ENCODE results near the gene ANGPTL1. TPM values are rescaled to one million over a fixed set of nuclear protein-coding genes. Genes with fewer than 3 reads are reported as not detected.

Gene ANGPTL1
- total RNA-seq, 1 donor from 2014 or later = not detected

GRCh38 chr1:178885869-178886268 lies 15.0 kb upstream of the ANGPTL1 start:
- no peaks in the 10 kb centered on the region for H3K9me3 Mint-ChIP-seq
- H3K27ac Mint-ChIP-seq = no peak overlapping the region
- Histone ChIP-seq H3K27me3 (no peaks in the 10 kb centered on the region), H3K4me3 (no peak overlapping the region), H3K4me2 (no peak overlapping the region), H3K79me2 (ENCODE audit: low read depth) (no peaks in the 10 kb centered on the region), H3K9ac (no peak overlapping the region), H3K9me3 (ENCODE audit: low read depth) (no peaks in the 10 kb centered on the region), H3K36me3 (peaks cover 9% of the 10 kb centered on the region), H3K4me1 (no peaks in the 10 kb centered on the region), H3F3A (ENCODE audit: low read depth) (no peaks in the 10 kb centered on the region), H4K20me1 (ENCODE audit: low read depth) (no peaks in the 10 kb centered on the region), H2AFZ (replicated peaks) (no peak overlapping the region), H3K27ac (no peak overlapping the region)
- H3K4me1 Mint-ChIP-seq = no peaks in the 10 kb centered on the region
- DNase-seq (ENCODE audit: low spot score) = no peak
- peaks cover 12% of the 10 kb centered on the region for H3K36me3 Mint-ChIP-seq
- H3K27me3 Mint-ChIP-seq (ENCODE audit: insufficient read depth, low read depth) = no peaks in the 10 kb centered on the region
- TF ChIP-seq EZH2phosphoT487 (IDR thresholded peaks at IDR 0.05) (no peak), EZH2 (IDR thresholded peaks at IDR 0.05) (no peak)
- TF ChIP-seq, protein P1, sequence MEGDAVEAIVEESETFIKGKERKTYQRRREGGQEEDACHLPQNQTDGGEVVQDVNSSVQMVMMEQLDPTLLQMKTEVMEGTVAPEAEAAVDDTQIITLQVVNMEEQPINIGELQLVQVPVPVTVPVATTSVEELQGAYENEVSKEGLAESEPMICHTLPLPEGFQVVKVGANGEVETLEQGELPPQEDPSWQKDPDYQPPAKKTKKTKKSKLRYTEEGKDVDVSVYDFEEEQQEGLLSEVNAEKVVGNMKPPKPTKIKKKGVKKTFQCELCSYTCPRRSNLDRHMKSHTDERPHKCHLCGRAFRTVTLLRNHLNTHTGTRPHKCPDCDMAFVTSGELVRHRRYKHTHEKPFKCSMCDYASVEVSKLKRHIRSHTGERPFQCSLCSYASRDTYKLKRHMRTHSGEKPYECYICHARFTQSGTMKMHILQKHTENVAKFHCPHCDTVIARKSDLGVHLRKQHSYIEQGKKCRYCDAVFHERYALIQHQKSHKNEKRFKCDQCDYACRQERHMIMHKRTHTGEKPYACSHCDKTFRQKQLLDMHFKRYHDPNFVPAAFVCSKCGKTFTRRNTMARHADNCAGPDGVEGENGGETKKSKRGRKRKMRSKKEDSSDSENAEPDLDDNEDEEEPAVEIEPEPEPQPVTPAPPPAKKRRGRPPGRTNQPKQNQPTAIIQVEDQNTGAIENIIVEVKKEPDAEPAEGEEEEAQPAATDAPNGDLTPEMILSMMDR (IDR thresholded peaks at IDR 0.05) = no peak
- H3K4me3 Mint-ChIP-seq = no peak overlapping the region

DNA sequence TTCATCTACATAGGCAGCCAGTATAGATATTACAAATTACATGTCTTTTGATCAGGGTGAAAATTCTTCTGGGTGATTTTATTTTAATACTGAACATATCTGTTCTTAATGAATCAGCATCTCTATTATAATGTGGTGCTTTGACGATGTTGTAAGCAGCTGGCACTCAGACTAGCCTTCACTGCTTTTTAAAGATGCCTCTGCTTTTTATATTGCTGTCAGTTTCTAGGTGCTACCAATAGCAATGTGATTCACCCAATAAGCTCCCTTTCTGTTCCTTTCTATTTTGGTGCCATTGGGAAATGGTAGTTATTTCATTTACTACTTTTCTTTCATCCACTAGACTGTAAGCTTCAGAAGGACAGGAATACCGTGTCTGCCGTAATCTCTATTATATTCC lies 11.1 kb upstream of the ANGPTL1 start:
- no peak overlapping the region for H3K27ac Mint-ChIP-seq

DNA sequence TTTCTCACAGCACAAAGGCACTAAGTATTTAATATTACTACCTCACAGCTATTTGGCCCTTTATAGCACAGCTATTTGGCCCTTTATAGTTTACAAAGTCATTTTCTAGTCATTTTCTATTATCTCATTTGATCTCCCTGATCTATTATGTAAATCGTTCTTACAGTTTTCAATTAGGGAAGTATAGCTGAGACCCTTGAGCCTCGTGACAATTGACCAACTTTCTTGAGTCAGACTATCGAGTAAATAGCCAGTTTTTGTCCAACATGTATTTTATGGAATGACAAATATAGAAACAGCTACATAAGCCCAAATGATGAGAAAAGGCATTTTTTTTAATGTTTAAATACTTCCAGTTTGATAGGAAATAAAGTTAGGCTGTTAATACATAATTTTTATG lies 7.0 kb upstream of the ANGPTL1 start:
- H3K9me3 Mint-ChIP-seq = no peaks in the 10 kb centered on the region

More for the DNA sequence above, 11.1 kb upstream of the ANGPTL1 start:
- H3K79me2 ChIP-seq (ENCODE audit: low read depth) = no peaks in the 10 kb centered on the region
- H3K27ac ChIP-seq = no peak overlapping the region
- H3K4me1 Mint-ChIP-seq = no peaks in the 10 kb centered on the region
- H2AFZ ChIP-seq (replicated peaks) = no peak overlapping the region
- H3K9ac ChIP-seq = no peak overlapping the region
- peaks cover 3% of the 10 kb centered on the region for H3K36me3 ChIP-seq
- no peak for DNase-seq (ENCODE audit: low spot score)
- no peaks in the 10 kb centered on the region for H4K20me1 ChIP-seq (ENCODE audit: low read depth)
- no peaks in the 10 kb centered on the region for H3K9me3 Mint-ChIP-seq
- H3F3A ChIP-seq (ENCODE audit: low read depth) = no peaks in the 10 kb centered on the region
- H3K27me3 Mint-ChIP-seq (ENCODE audit: insufficient read depth, low read depth) = no peaks in the 10 kb centered on the region
- H3K4me3 Mint-ChIP-seq = no peak overlapping the region
- no peak overlapping the region for H3K4me2 ChIP-seq
- no peak overlapping the region for H3K4me3 ChIP-seq
- H3K27me3 ChIP-seq = no peaks in the 10 kb centered on the region
- H3K9me3 ChIP-seq (ENCODE audit: low read depth) = no peaks in the 10 kb centered on the region
- peaks cover 12% of the 10 kb centered on the region for H3K36me3 Mint-ChIP-seq
- H3K4me1 ChIP-seq = no peaks in the 10 kb centered on the region
- TF ChIP-seq EZH2phosphoT487 (IDR thresholded peaks at IDR 0.05) (no peak), EZH2 (IDR thresholded peaks at IDR 0.05) (no peak)
- TF ChIP-seq, protein P1 (IDR thresholded peaks at IDR 0.05) = no peak

More for the DNA sequence above, 7.0 kb upstream of the ANGPTL1 start:
- Histone ChIP-seq H3K27ac (no peak overlapping the region), H3K27me3 (no peaks in the 10 kb centered on the region), H3K4me1 (no peaks in the 10 kb centered on the region), H3K4me2 (no peak overlapping the region), H3K79me2 (ENCODE audit: low read depth) (no peaks in the 10 kb centered on the region), H3F3A (ENCODE audit: low read depth) (no peaks in the 10 kb centered on the region), H3K9ac (no peak overlapping the region), H3K36me3 (no peaks in the 10 kb centered on the region), H2AFZ (replicated peaks) (no peak overlapping the region), H3K4me3 (no peak overlapping the region), H3K9me3 (ENCODE audit: low read depth) (no peaks in the 10 kb centered on the region), H4K20me1 (ENCODE audit: low read depth) (no peaks in the 10 kb centered on the region)
- Mint-ChIP-seq H3K27ac (no peak overlapping the region), H3K36me3 (peaks cover 6% of the 10 kb centered on the region), H3K4me1 (no peaks in the 10 kb centered on the region), H3K4me3 (no peak overlapping the region), H3K27me3 (ENCODE audit: insufficient read depth, low read depth) (no peaks in the 10 kb centered on the region)
- TF ChIP-seq, protein P1 (IDR thresholded peaks at IDR 0.05) = no peak
- TF ChIP-seq EZH2 (IDR thresholded peaks at IDR 0.05) = no peak
- TF ChIP-seq EZH2phosphoT487 (IDR thresholded peaks at IDR 0.05) = no peak
- no peak for DNase-seq (ENCODE audit: low spot score)

All from neural progenitor cell (in vitro differentiated cells).